Colonic mucosa (tissue), 4 donors: Measurements from ENCODE around the gene PLD1. TPM values are rescaled to one million over a fixed set of nuclear protein-coding genes. Genes with fewer than 3 reads are reported as not detected.

ENCODE experiments used
- DNase-seq: peaks from one replicate; pipeline ENCODE4 v3.0.0-alpha.2; 2020
- H3K27ac ChIP-seq: fragments of 200-600 bp; one replicate; pipeline ENCODE4 v1.8.0; 2021
- H3K27me3 ChIP-seq: fragments of 200-600 bp; one replicate; pipeline ENCODE4 v1.8.0; 2021
- H3K36me3 ChIP-seq: fragments of 200-600 bp; one replicate; pipeline ENCODE4 v1.8.0; 2021
- H3K4me1 ChIP-seq: fragments of 200-600 bp; one replicate; pipeline ENCODE4 v1.8.0; 2021; ENCODE audit warnings: mild to moderate bottlenecking
- H3K4me3 ChIP-seq: fragments of 200-600 bp; one replicate; pipeline ENCODE4 v1.8.0; 2021
- H3K9ac ChIP-seq, 2 donors: one replicate each; pipeline ENCODE4 v1.7.0; 2013; ENCODE audit warnings: control low read depth in 2 of 2, low read depth in 2 of 2, low read length in 2 of 2
- H3K9me3 ChIP-seq: fragments of 200-600 bp; one replicate; pipeline ENCODE4 v1.8.0; 2021
- intact Hi-C: fragments of 100-400 bp; cut with DNase I; formaldehyde crosslinking; loops from one replicate; pipeline ENCODE4 v1.14.1; 2022
- total RNA-seq, 2 donors: library from RNA; stranded (reverse); fragmentation: NEBNext Ultra II Directional in 1 of 2; extraction: Animal tissue kit (Norgen Biotek cat#: 25700) in 1 of 2; gene quantifications; one replicate each; pipeline ENCODE4 v1.2.1, GENCODE V29; 2021
- TF ChIP-seq, protein P1 (sequence below): fragments of 200-600 bp; IDR thresholded peaks from one replicate; pipeline ENCODE4 v1.8.0; 2022; ENCODE audit warnings: antibody characterized with exemption, mild to moderate bottlenecking
- donor health status: healthy.
- donor health status: DM: no; HTN: no; CAD: no.
- donor health status: DM: no; HTN: no; CAD: no.

Gene PLD1
- total RNA-seq, 2 donors from 2014 or later: 49.6 to 81.3 TPM

DNA sequence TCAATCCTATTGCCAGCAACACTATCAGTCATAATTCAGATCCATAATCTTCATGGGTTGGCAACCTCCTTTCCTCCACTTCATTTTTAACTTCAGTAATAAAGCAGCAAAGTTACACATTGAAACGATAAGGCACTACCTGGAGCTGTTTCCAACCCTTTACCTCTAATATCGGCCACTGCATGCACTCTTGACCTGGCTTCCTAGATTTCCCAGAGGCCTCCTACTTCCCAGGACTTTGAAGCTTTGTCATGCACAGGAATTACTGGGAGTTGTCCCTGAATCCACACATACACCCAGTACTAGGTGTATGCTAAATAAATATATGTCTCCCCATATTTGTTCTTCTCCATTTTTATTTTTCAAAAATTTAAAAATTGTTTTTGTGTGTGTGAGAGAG is 126.1 kb downstream of the PLD1 start:
- Histone ChIP-seq H3K4me3 (no peak overlapping the region), H3K4me1 (peaks cover 4% of the 10 kb centered on the region), H3K9ac (no peak overlapping the region), H3K27ac (peak overlapping the region; percentile 66), H3K27me3 (no peaks in the 10 kb centered on the region), H3K36me3 (no peaks in the 10 kb centered on the region), H3K9me3 (no peaks in the 10 kb centered on the region)
- TF ChIP-seq, protein P1, sequence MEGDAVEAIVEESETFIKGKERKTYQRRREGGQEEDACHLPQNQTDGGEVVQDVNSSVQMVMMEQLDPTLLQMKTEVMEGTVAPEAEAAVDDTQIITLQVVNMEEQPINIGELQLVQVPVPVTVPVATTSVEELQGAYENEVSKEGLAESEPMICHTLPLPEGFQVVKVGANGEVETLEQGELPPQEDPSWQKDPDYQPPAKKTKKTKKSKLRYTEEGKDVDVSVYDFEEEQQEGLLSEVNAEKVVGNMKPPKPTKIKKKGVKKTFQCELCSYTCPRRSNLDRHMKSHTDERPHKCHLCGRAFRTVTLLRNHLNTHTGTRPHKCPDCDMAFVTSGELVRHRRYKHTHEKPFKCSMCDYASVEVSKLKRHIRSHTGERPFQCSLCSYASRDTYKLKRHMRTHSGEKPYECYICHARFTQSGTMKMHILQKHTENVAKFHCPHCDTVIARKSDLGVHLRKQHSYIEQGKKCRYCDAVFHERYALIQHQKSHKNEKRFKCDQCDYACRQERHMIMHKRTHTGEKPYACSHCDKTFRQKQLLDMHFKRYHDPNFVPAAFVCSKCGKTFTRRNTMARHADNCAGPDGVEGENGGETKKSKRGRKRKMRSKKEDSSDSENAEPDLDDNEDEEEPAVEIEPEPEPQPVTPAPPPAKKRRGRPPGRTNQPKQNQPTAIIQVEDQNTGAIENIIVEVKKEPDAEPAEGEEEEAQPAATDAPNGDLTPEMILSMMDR: no peak
- intact Hi-C loops: no loop called here
- DNase-seq: peak; percentile 50

GRCh38 chr3:171682743-171683142 is 127.5 kb downstream of the PLD1 start:
- no peaks in the 10 kb centered on the region for H3K9me3 ChIP-seq
- intact Hi-C loops: no loop called here
- H3K27me3 ChIP-seq: no peaks in the 10 kb centered on the region
- H3K9ac ChIP-seq: no peak overlapping the region
- H3K4me3 ChIP-seq: no peak overlapping the region
- H3K27ac ChIP-seq: no peak overlapping the region
- no peaks in the 10 kb centered on the region for H3K36me3 ChIP-seq
- TF ChIP-seq, protein P1: no peak
- no peak for DNase-seq
- peaks cover 4% of the 10 kb centered on the region for H3K4me1 ChIP-seq

GRCh38 chr3:171680726-171681411 is 129.4 kb downstream of the PLD1 start:
- DNase-seq: no peak
- intact Hi-C loops: no loop called here
- Histone ChIP-seq H3K27me3 (no peaks in the 10 kb centered on the region), H3K36me3 (no peaks in the 10 kb centered on the region), H3K4me1 (peaks cover 4% of the 10 kb centered on the region), H3K27ac (peak overlapping the region; percentile 69), H3K4me3 (no peak overlapping the region), H3K9ac (peak overlapping the region in 1 of 2 donors; percentile 7), H3K9me3 (no peaks in the 10 kb centered on the region)
- TF ChIP-seq, protein P1: no peak

- H3K36me3 ChIP-seq: no peaks in the 10 kb centered on the region
- TF ChIP-seq, protein P1: no peak
- peak; percentile 53 for DNase-seq
- intact Hi-C loops: no loop called here
- H3K4me1 ChIP-seq: peaks cover 4% of the 10 kb centered on the region
- H3K4me3 ChIP-seq: no peak overlapping the region
- H3K9ac ChIP-seq: peak overlapping the region in 1 of 2 donors; percentile 1
- H3K27ac ChIP-seq: peak overlapping the region; percentile 69
- H3K27me3 ChIP-seq: no peaks in the 10 kb centered on the region
- no peaks in the 10 kb centered on the region for H3K9me3 ChIP-seq
These were observed 131.3 kb downstream of the PLD1 start for GRCh38 chr3:171678971-171679492.

DNA sequence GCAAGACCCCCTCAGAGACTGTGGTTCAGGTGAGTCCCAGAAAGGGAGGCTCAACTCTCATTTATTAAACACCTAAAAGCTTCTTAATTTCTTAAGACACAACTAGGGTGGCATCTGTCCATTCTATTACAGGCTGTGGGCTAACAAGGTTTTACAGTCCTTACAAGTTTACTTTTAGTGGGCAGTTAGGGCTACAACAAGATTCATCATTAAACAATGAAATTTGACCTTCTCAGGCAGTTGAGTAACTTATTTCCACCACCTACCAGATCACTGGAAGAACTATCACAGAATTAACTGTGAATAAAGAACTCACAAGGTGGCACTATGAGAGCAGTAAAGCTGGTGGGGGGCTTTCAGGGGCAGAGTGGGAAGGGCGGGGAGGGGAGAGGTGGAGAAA is 132.6 kb downstream of the PLD1 start:
- TF ChIP-seq, protein P1: no peak
- no peak overlapping the region for H3K4me3 ChIP-seq
- no peak overlapping the region for H3K9ac ChIP-seq
- no peaks in the 10 kb centered on the region for H3K36me3 ChIP-seq
- no peaks in the 10 kb centered on the region for H3K27me3 ChIP-seq
- peaks cover 4% of the 10 kb centered on the region for H3K4me1 ChIP-seq
- DNase-seq: no peak
- intact Hi-C loops: no loop called here
- peak overlapping the region; percentile 69 for H3K27ac ChIP-seq
- H3K9me3 ChIP-seq: no peaks in the 10 kb centered on the region
